Hepatocyte (in vitro differentiated cells): Measurements from ENCODE around the gene FAM83E. TPM values are rescaled to one million over a fixed set of nuclear protein-coding genes. Genes with fewer than 3 reads are reported as not detected.

ENCODE experiments used
- DNase-seq: peaks from one replicate; pipeline ENCODE4 v3.0.0-alpha.2; 2016; ENCODE audit warnings: low spot score
- H2AFZ ChIP-seq: fragments of 200-600 bp; sonication (generic); 2 replicates; pipeline ENCODE4 v1.6.0; 2016; ENCODE audit warnings: antibody characterized with exemption, mild to moderate bottlenecking
- H3K27ac ChIP-seq: fragments of 200-600 bp; sonication (generic); 2 replicates; pipeline ENCODE4 v1.5.1; 2016; ENCODE audit warnings: mild to moderate bottlenecking
- H3K27me3 ChIP-seq: fragments of 200-600 bp; sonication (generic); 2 replicates; pipeline ENCODE4 v1.6.1; 2016
- H3K36me3 ChIP-seq: fragments of 200-600 bp; sonication (generic); replicated peaks from 2 replicates; pipeline ENCODE4 v1.5.1; 2016; ENCODE audit warnings: low read depth; ENCODE audit not compliant: insufficient read depth
- H3K4me1 ChIP-seq: fragments of 200-600 bp; sonication (generic); 2 replicates; pipeline ENCODE4 v1.5.1; 2016; ENCODE audit warnings: mild to moderate bottlenecking, moderate library complexity; ENCODE audit not compliant: insufficient read depth
- H3K4me2 ChIP-seq: fragments of 200-600 bp; sonication (generic); 2 replicates; pipeline ENCODE4 v1.6.0; 2016
- H3K4me3 ChIP-seq: fragments of 200-600 bp; sonication (generic); 2 replicates; pipeline ENCODE4 v1.5.1; 2016; ENCODE audit warnings: mild to moderate bottlenecking
- H3K79me2 ChIP-seq: fragments of 200-600 bp; sonication (generic); 2 replicates; pipeline ENCODE4 v1.6.0; 2017; ENCODE audit warnings: mild to moderate bottlenecking
- H3K9me2 ChIP-seq: fragments of 200-600 bp; sonication (generic); replicated peaks from 2 replicates; pipeline ENCODE4 v1.6.0; 2017; ENCODE audit warnings: mild to moderate bottlenecking; ENCODE audit not compliant: insufficient read depth
- H3K9me3 ChIP-seq: fragments of 200-600 bp; sonication (generic); 2 replicates; pipeline ENCODE4 v1.5.1; 2016; ENCODE audit warnings: low read depth, mild to moderate bottlenecking
- H4K20me1 ChIP-seq: fragments of 200-600 bp; sonication (generic); 2 replicates; pipeline ENCODE4 v1.6.0; 2016; ENCODE audit warnings: mild to moderate bottlenecking; ENCODE audit not compliant: insufficient read depth, poor library complexity, severe bottlenecking
- EZH2 ChIP-seq: fragments of 200-600 bp; sonication (generic); IDR thresholded peaks from 2 replicates; pipeline ENCODE4 v1.6.1; 2016; ENCODE audit warnings: antibody characterized with exemption, mild to moderate bottlenecking, borderline replicate concordance
- EZH2phosphoT487 ChIP-seq: fragments of 200-600 bp; sonication (generic); IDR thresholded peaks from one replicate; pipeline ENCODE4 v1.6.1; 2018; ENCODE audit warnings: antibody characterized with exemption, mild to moderate bottlenecking, low read depth, moderate library complexity; ENCODE audit not compliant: unreplicated experiment, severe bottlenecking
- WGBS: methylation state at CpG from one replicate; pipeline ENCODE4 v1.1.6; 2016; ENCODE audit warnings: low lambda C conversion rate; ENCODE audit errors: missing lambda C conversion rate; 5-methylcytosine and 5-hydroxymethylcytosine counted together
- polyA plus RNA-seq: library from polyadenylated mRNA; unstranded; fragments of >200 nt; fragmentation: Nextera tagmentation; extraction: Ambion mirVana; gene quantifications from 2 replicates; pipeline ENCODE4 v1.2.1, GENCODE V29; 2016
- total RNA-seq: library from RNA; depleted of rRNA; stranded (reverse); fragments of >200 nt; gene quantifications from 2 replicates; pipeline ENCODE4 v1.2.3, GENCODE V29; 2014
- TF ChIP-seq, protein P1 (sequence below): fragments of 200-600 bp; sonication (generic); IDR thresholded peaks from 2 replicates; pipeline ENCODE4 v1.5.1; 2016; ENCODE audit warnings: antibody characterized with exemption, mild to moderate bottlenecking; ENCODE audit not compliant: poor library complexity

Gene FAM83E
- total and polyA plus RNA-seq, 2 experiments from 2014 or later, result 12.4 to 22.2 TPM

DNA sequence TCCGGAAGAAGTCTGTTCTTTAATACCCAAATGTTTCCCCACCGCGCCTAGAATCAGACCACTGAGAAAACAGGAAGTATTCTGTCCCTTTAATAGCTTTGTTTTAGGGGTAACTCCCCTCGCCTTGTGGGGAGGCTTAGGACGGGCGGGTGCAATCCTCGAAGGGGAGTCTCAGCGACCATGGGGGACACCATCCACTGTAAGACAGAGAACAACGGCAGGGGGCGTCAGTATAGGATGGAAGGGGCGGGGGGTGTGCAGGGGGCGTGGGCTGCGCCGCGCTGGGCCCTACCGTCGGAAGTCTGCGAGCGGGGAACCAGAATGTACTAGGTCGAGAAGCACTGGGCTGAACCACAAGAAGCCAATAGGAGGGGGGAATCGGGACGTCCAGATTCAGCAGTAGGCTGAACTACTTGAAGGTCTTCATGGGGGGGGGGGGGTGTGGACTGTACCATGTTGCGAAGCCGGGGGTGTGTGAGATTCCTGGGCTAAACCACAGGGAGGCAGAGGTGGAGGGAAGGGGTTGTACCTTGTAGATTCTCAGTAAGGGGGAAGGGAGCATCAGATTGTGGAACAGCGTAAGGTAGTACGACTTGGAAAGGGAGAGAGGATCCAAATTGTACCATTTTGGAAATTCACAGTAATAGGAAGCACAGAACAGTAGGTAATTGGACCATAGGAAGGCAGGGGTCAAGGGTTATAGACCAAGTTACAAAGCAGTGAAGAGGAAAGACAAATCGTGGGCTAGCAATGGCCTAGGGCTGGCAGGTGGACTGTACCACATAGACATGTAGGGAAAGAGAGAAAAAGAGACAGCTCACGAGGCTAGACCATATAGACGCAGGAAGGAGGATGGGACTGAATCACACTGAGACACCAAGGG is 23.3 kb upstream of the FAM83E start:
- TF ChIP-seq, protein P1, sequence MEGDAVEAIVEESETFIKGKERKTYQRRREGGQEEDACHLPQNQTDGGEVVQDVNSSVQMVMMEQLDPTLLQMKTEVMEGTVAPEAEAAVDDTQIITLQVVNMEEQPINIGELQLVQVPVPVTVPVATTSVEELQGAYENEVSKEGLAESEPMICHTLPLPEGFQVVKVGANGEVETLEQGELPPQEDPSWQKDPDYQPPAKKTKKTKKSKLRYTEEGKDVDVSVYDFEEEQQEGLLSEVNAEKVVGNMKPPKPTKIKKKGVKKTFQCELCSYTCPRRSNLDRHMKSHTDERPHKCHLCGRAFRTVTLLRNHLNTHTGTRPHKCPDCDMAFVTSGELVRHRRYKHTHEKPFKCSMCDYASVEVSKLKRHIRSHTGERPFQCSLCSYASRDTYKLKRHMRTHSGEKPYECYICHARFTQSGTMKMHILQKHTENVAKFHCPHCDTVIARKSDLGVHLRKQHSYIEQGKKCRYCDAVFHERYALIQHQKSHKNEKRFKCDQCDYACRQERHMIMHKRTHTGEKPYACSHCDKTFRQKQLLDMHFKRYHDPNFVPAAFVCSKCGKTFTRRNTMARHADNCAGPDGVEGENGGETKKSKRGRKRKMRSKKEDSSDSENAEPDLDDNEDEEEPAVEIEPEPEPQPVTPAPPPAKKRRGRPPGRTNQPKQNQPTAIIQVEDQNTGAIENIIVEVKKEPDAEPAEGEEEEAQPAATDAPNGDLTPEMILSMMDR, result peak; percentile 25
- TF ChIP-seq EZH2phosphoT487, result no peak
- H3K27me3 ChIP-seq, result no peaks in the 10 kb centered on the region
- no peaks in the 10 kb centered on the region for H4K20me1 ChIP-seq
- peaks cover 17% of the 10 kb centered on the region for H3K4me1 ChIP-seq
- H2AFZ ChIP-seq, result peak overlapping the region; percentile 43
- peak; percentile 95 for DNase-seq
- 17% methylated on average over 26 of the region's 29 CpGs for WGBS
- H3K27ac ChIP-seq, result peak overlapping the region; percentile 96
- no peaks in the 10 kb centered on the region for H3K9me3 ChIP-seq
- no peaks in the 10 kb centered on the region for H3K9me2 ChIP-seq
- peak overlapping the region; percentile 76 for H3K4me2 ChIP-seq
- H3K4me3 ChIP-seq, result no peak overlapping the region
- no peaks in the 10 kb centered on the region for H3K36me3 ChIP-seq
- H3K79me2 ChIP-seq, result peaks cover 5% of the 10 kb centered on the region

DNA sequence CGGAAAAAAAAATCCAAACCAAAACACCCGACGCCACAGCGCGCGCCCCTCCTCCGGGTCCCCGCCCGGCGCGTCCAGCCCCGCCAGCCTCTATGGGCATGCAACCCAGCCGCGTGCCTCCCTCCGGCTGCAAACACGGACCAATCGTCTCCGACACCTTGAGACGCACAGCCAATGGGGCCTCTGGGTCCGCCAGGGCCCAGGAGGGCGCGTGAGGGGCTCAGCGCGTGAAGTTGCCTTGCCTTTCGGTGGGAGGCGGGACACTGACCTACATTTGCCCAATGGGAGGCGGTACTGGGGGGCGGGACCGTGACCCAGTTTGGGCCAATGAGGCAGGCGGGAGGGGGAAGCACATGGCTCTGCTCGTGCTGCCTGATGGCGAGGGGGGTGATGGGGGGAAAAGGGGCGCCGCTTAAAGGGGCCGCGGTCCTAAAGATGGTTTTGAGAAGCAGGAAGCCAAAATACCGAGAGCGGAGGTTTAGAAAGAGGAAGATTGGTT is 22.6 kb upstream of the FAM83E start:
- Histone ChIP-seq H3K9me2 (no peaks in the 10 kb centered on the region), H3K9me3 (no peaks in the 10 kb centered on the region), H3K4me2 (peak overlapping the region; percentile 76), H3K79me2 (peaks cover 5% of the 10 kb centered on the region), H3K4me3 (no peak overlapping the region), H3K36me3 (no peaks in the 10 kb centered on the region), H3K4me1 (peaks cover 20% of the 10 kb centered on the region), H2AFZ (peak overlapping the region; percentile 43), H3K27me3 (no peaks in the 10 kb centered on the region), H4K20me1 (no peaks in the 10 kb centered on the region), H3K27ac (peak overlapping the region; percentile 96)
- DNase-seq, result peak; percentile 99
- no peak for TF ChIP-seq EZH2phosphoT487
- TF ChIP-seq, protein P1, result no peak
- TF ChIP-seq EZH2, result no peak
- under 1% methylated on average over 30 of the region's 38 CpGs for WGBS

DNA sequence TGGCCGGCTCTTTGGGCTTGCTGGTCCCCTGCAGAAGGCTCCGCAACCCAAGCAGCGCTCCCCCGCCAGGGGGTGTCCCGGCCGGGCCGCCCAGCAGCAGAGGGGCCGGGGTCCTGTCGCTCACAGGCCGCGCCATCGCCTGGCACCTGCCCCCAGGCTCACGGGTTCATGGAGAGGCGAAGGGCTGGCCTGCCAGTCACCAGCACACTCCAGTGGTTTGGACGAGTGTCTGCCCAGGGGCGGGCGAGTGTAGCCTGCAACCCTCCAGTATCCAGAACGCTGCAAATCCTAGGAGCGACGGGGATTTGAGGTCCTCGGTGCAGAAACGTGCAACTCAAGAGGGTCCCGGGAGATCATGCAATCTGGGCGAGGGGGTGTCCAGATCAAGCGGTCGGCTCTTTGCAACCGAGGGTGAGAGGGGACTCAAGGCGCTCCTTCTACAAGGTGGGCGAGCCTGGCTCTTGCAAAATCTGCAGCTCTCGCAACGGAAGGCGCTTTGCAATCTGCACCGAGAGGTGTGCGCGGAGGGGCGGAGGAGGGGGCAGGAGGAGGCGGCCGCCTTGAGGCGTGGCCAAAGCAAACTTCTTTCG is 22.1 kb upstream of the FAM83E start, which contains the start of gene DBP:
DBP (minus strand) TSS at position 521 of the 590 bp plus-strand sequence; CDS start at position 136, 385 bp downstream.
- Histone ChIP-seq H3K9me3 (no peaks in the 10 kb centered on the region), H3K9me2 (no peaks in the 10 kb centered on the region), H4K20me1 (no peaks in the 10 kb centered on the region), H3K27ac (peak within 1 kb of the TSS; percentile 96), H3K4me1 (peaks cover 20% of the 10 kb centered on the region), H3K4me3 (peak within 1 kb of the TSS; percentile 23), H3K27me3 (no peaks in the 10 kb centered on the region), H3K79me2 (peaks cover 5% of the 10 kb centered on the region), H2AFZ (peak within 1 kb of the TSS; percentile 43), H3K36me3 (no peaks in the 10 kb centered on the region), H3K4me2 (peak within 1 kb of the TSS; percentile 76)
- TF ChIP-seq EZH2 (no peak), EZH2phosphoT487 (no peak)
- TF ChIP-seq, protein P1, result peak; percentile 18
- WGBS, result 2% methylated on average over 39 of the region's 40 CpGs
- DNase-seq, result peak; percentile 67
